ENCODE measurements around the gene GAL3ST3. TPM values are rescaled to one million over a fixed set of nuclear protein-coding genes. Genes with fewer than 3 reads are reported as not detected.
"Not testable (repeated sequence)": the region's sequence is repeated elsewhere in the genome, so short reads cannot be mapped to it uniquely, and the experiment has no call there.

Gene GAL3ST3
- total RNA-seq, 2 experiments from 2014 or later, result 0.70 to 0.95 TPM

GRCh38 chr11:66014804-66015453 is 34.0 kb downstream of the GAL3ST3 start:
- H3K27me3 Mint-ChIP-seq, result peaks cover 22% of the 10 kb centered on the region
- H3K4me3 Mint-ChIP-seq, result no peak overlapping the region
- no peaks in the 10 kb centered on the region for H3K9me3 Mint-ChIP-seq
- H3K27ac Mint-ChIP-seq, result no peak overlapping the region
- no peak for DNase-seq
- peaks cover 5% of the 10 kb centered on the region for H3K4me1 Mint-ChIP-seq
- no peaks in the 10 kb centered on the region for H3K36me3 Mint-ChIP-seq

GRCh38 chr11:66013762-66014100 is 35.2 kb downstream of the GAL3ST3 start:
- Mint-ChIP-seq H3K27me3 (peaks cover 22% of the 10 kb centered on the region), H3K4me1 (peaks cover 5% of the 10 kb centered on the region), H3K27ac (no peak overlapping the region), H3K4me3 (no peak overlapping the region), H3K9me3 (no peaks in the 10 kb centered on the region), H3K36me3 (no peaks in the 10 kb centered on the region)
- DNase-seq, result no peak

- no peak for DNase-seq
- no peak overlapping the region for H3K27ac Mint-ChIP-seq
- peaks cover 22% of the 10 kb centered on the region for H3K27me3 Mint-ChIP-seq
- H3K9me3 Mint-ChIP-seq, result no peaks in the 10 kb centered on the region
- H3K4me3 Mint-ChIP-seq, result no peak overlapping the region
- H3K4me1 Mint-ChIP-seq, result peaks cover 5% of the 10 kb centered on the region
- no peaks in the 10 kb centered on the region for H3K36me3 Mint-ChIP-seq
Observed at GRCh38 chr11:66012946-66013761, 35.8 kb downstream of the GAL3ST3 start.

GRCh38 chr11:66012371-66012945 is 36.5 kb downstream of the GAL3ST3 start:
- Mint-ChIP-seq H3K4me1 (peaks cover 4% of the 10 kb centered on the region), H3K9me3 (no peaks in the 10 kb centered on the region), H3K36me3 (no peaks in the 10 kb centered on the region), H3K27ac (no peak overlapping the region), H3K27me3 (peaks cover 22% of the 10 kb centered on the region), H3K4me3 (no peak overlapping the region)
- no peak for DNase-seq

- Mint-ChIP-seq H3K27ac (no peak within 1 kb of the TSS), H3K27me3 (peaks cover 22% of the 10 kb centered on the region), H3K4me3 (no peak within 1 kb of the TSS), H3K4me1 (no peaks in the 10 kb centered on the region), H3K9me3 (no peaks in the 10 kb centered on the region), H3K36me3 (no peaks in the 10 kb centered on the region)
- peak; percentile 17 for DNase-seq
Observed at GRCh38 chr11:66011785-66012303, 37.1 kb downstream of the GAL3ST3 start, which contains the start of gene CST6. Gene CST6, plus strand, starts transcription at chr11:66012008. Its CDS starts 37 bp downstream, at chr11:66012045.

- H3K27me3 Mint-ChIP-seq, result peaks cover 22% of the 10 kb centered on the region
- no peak for DNase-seq
- H3K4me1 Mint-ChIP-seq, result no peaks in the 10 kb centered on the region
- no peak overlapping the region for H3K4me3 Mint-ChIP-seq
- H3K9me3 Mint-ChIP-seq, result no peaks in the 10 kb centered on the region
- H3K36me3 Mint-ChIP-seq, result no peaks in the 10 kb centered on the region
- H3K27ac Mint-ChIP-seq, result no peak overlapping the region
Observed at GRCh38 chr11:66011239-66011784, 37.6 kb downstream of the GAL3ST3 start.

GRCh38 chr11:66010036-66010435 is 38.9 kb downstream of the GAL3ST3 start:
- not testable (repeated sequence) for H3K9me3 Mint-ChIP-seq, H3K27ac Mint-ChIP-seq, H3K4me1 Mint-ChIP-seq, DNase-seq, H3K36me3 Mint-ChIP-seq, H3K4me3 Mint-ChIP-seq
- peaks cover 22% of the 10 kb centered on the region for H3K27me3 Mint-ChIP-seq

GRCh38 chr11:66008468-66009101 is 40.4 kb downstream of the GAL3ST3 start:
- H3K36me3 Mint-ChIP-seq, result peaks cover 14% of the 10 kb centered on the region
- H3K27ac Mint-ChIP-seq, result no peak overlapping the region
- H3K4me3 Mint-ChIP-seq, result no peak overlapping the region
- H3K27me3 Mint-ChIP-seq, result peaks cover 15% of the 10 kb centered on the region
- H3K4me1 Mint-ChIP-seq, result peaks cover 9% of the 10 kb centered on the region
- DNase-seq, result no peak
- no peaks in the 10 kb centered on the region for H3K9me3 Mint-ChIP-seq

GRCh38 chr11:66008095-66008467 is 40.9 kb downstream of the GAL3ST3 start:
- Mint-ChIP-seq H3K4me3 (no peak overlapping the region), H3K9me3 (no peaks in the 10 kb centered on the region), H3K27me3 (peaks cover 10% of the 10 kb centered on the region), H3K4me1 (peaks cover 14% of the 10 kb centered on the region), H3K27ac (no peak overlapping the region), H3K36me3 (peaks cover 19% of the 10 kb centered on the region)
- no peak for DNase-seq

GRCh38 chr11:66007201-66007634 is 41.7 kb downstream of the GAL3ST3 start:
- Mint-ChIP-seq H3K27ac (no peak overlapping the region), H3K9me3 (no peaks in the 10 kb centered on the region), H3K36me3 (peaks cover 25% of the 10 kb centered on the region), H3K4me1 (peaks cover 17% of the 10 kb centered on the region), H3K27me3 (peaks cover 3% of the 10 kb centered on the region), H3K4me3 (no peak overlapping the region)
- no peak for DNase-seq

- no peak overlapping the region for H3K4me3 Mint-ChIP-seq
- H3K9me3 Mint-ChIP-seq, result no peaks in the 10 kb centered on the region
- H3K4me1 Mint-ChIP-seq, result peaks cover 17% of the 10 kb centered on the region
- H3K27me3 Mint-ChIP-seq, result no peaks in the 10 kb centered on the region
- no peak overlapping the region for H3K27ac Mint-ChIP-seq
- H3K36me3 Mint-ChIP-seq, result peaks cover 28% of the 10 kb centered on the region
- DNase-seq, result no peak
Observed at GRCh38 chr11:66006891-66007176, 42.1 kb downstream of the GAL3ST3 start.

GRCh38 chr11:66006134-66006890 is 42.6 kb downstream of the GAL3ST3 start:
- H3K27me3 Mint-ChIP-seq, result no peaks in the 10 kb centered on the region
- H3K27ac Mint-ChIP-seq, result no peak overlapping the region
- peaks cover 32% of the 10 kb centered on the region for H3K36me3 Mint-ChIP-seq
- no peak for DNase-seq
- no peaks in the 10 kb centered on the region for H3K9me3 Mint-ChIP-seq
- peaks cover 17% of the 10 kb centered on the region for H3K4me1 Mint-ChIP-seq
- H3K4me3 Mint-ChIP-seq, result no peak overlapping the region

- Mint-ChIP-seq H3K4me1 (peaks cover 34% of the 10 kb centered on the region), H3K27me3 (no peaks in the 10 kb centered on the region), H3K9me3 (no peaks in the 10 kb centered on the region), H3K36me3 (peaks cover 49% of the 10 kb centered on the region), H3K27ac (peak overlapping the region; percentile 38), H3K4me3 (peak overlapping the region; percentile 100)
- DNase-seq, result no peak
Observed at GRCh38 chr11:66004186-66004585, 44.8 kb downstream of the GAL3ST3 start.

GRCh38 chr11:66003291-66003690 is 45.7 kb downstream of the GAL3ST3 start:
- no peaks in the 10 kb centered on the region for H3K27me3 Mint-ChIP-seq
- DNase-seq, result no peak
- peak overlapping the region; percentile 100 for H3K4me3 Mint-ChIP-seq
- H3K4me1 Mint-ChIP-seq, result peaks cover 39% of the 10 kb centered on the region
- H3K36me3 Mint-ChIP-seq, result peaks cover 54% of the 10 kb centered on the region
- peak overlapping the region; percentile 89 for H3K27ac Mint-ChIP-seq
- no peaks in the 10 kb centered on the region for H3K9me3 Mint-ChIP-seq

Measured in activated naive CD8-positive, alpha-beta T cell treated with anti-CD3 and anti-CD28 coated beads for 36 hours (primary cell).